Lower lobe of right lung (tissue), 2 donors: Measurements from ENCODE around the gene APMAP. TPM values are rescaled to one million over a fixed set of nuclear protein-coding genes. Genes with fewer than 3 reads are reported as not detected.

Experiments used
- ATAC-seq, 2 donors: fragments of 200-7000 bp; cut with Tn5 transposase; one replicate each; pipeline ENCODE4 v1.9.1; 2020 to 2022; ENCODE audit warnings: mild to moderate bottlenecking in 2 of 2, moderate library complexity in 2 of 2
- DNase-seq: peaks from one replicate; pipeline ENCODE4 v3.0.0-alpha.2; 2020
- H3K27ac ChIP-seq: fragments of 200-600 bp; one replicate; pipeline ENCODE4 v1.8.0; 2022
- H3K27me3 ChIP-seq: fragments of 200-600 bp; one replicate; pipeline ENCODE4 v1.8.0; 2022; ENCODE audit warnings: low read depth
- H3K36me3 ChIP-seq: fragments of 200-600 bp; one replicate; pipeline ENCODE4 v1.8.0; 2022; ENCODE audit warnings: mild to moderate bottlenecking
- H3K4me1 ChIP-seq: fragments of 200-600 bp; one replicate; pipeline ENCODE4 v1.8.0; 2022
- H3K4me3 ChIP-seq: fragments of 200-600 bp; one replicate; pipeline ENCODE4 v1.8.0; 2022; ENCODE audit warnings: mild to moderate bottlenecking
- H3K9me3 ChIP-seq: fragments of 200-600 bp; one replicate; pipeline ENCODE4 v1.8.0; 2022
- CTCF ChIP-seq: fragments of 200-600 bp; IDR thresholded peaks from one replicate; pipeline ENCODE4 v1.8.0; 2022; ENCODE audit warnings: antibody characterized with exemption, mild to moderate bottlenecking
- intact Hi-C: fragments of 100-400 bp; cut with DNase I; formaldehyde crosslinking; loops from one replicate; pipeline ENCODE4 v1.11.0; 2022
- total RNA-seq: library from RNA; stranded (reverse); fragmentation: NEBNext Ultra II Directional; extraction: Animal tissue kit (Norgen Biotek cat#: 25700); gene quantifications from one replicate; pipeline ENCODE4 v1.2.1, GENCODE V29; 2021
- donor health status: DM: no; HTN: yes; CAD: no; lungs with severe emphysema.

APMAP gene
- total RNA-seq, 1 donor from 2014 or later = 82.9 TPM

DNA sequence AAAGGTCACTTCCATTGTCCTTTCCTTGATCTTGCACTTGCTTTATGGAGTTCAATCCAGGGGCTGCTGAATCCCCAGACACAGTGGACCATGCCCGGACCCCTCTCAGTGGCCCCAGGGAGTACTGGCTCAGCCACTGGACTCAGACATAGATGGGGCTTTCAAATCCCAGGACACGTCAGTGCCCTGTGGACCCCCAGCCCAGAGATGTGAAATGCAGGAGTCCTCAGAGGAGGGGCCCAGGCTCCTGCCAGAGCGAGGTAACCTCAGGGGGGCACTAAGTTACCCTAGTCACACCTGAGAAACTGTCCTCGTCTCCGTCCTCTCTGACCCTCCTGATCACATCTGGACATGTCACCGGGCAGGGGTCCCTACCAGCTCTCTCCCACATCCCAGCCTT is 18.7 kb upstream of the APMAP start:
- no peak for DNase-seq
- H3K27ac ChIP-seq = no peak overlapping the region

DNA sequence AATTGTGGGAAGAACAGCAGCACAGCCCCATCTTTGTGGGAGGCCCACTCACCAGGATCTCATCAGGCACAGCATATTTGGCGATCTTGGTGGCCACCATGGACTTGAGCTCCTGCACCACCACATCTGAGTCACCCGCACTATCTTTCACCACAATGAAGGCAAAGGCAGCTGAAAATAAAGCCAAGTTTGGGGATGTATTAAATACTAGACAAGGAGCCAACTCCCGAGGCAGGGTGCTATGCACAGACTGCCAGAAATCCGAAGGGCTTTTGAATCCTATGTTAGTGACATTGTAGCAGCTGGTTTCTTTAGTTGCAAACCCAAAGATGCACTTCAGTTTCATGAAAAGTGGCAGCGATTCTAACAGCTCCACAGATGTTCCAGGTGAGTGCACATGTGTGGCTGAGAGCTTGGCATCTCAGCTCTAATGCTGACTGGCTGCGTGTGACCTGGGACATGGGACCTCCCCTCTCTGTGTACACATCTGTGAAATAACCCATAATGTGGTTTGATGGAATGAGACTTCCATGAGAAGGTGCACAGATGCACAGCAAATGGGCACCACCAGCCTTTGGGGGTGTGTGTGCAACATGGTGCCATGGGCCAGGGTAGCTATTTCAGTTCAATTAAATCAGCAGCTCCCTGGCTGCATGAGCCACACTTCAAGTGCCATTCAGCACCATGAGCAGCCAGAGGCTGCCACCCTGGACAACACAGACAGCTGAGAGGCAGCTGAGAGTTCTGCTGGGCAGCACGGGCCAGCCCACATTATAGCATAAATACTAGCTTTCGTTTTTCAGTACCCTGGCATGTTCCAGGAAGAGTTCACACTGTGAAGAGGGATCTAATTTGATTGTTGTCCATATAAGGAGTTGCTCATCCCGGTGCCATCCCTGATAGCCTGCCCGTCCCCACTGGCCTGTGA is 16.9 kb upstream of the APMAP start:
- TF ChIP-seq CTCF = no peak
- H3K4me1 ChIP-seq = no peaks in the 10 kb centered on the region
- H3K36me3 ChIP-seq = peaks cover 96% of the 10 kb centered on the region
- no peaks in the 10 kb centered on the region for H3K9me3 ChIP-seq
- H3K4me3 ChIP-seq = no peak overlapping the region
- no peak for DNase-seq
- no peaks in the 10 kb centered on the region for H3K27me3 ChIP-seq
- H3K27ac ChIP-seq = no peak overlapping the region
- ATAC-seq = no peak
- intact Hi-C loops = no loop called here

More for the DNA sequence above, 18.7 kb upstream of the APMAP start:
- H3K4me1 ChIP-seq = peaks cover 3% of the 10 kb centered on the region
- no peaks in the 10 kb centered on the region for H3K27me3 ChIP-seq
- no peak for ATAC-seq
- no peak overlapping the region for H3K4me3 ChIP-seq
- peaks cover 100% of the 10 kb centered on the region for H3K36me3 ChIP-seq
- no peaks in the 10 kb centered on the region for H3K9me3 ChIP-seq
- no peak for TF ChIP-seq CTCF
- intact Hi-C loops = no loop called here

GRCh38 chr20:25008388-25009217 is 16.1 kb upstream of the APMAP start:
- Histone ChIP-seq H3K27ac (no peak overlapping the region), H3K27me3 (no peaks in the 10 kb centered on the region), H3K36me3 (peaks cover 87% of the 10 kb centered on the region), H3K4me1 (no peaks in the 10 kb centered on the region), H3K9me3 (no peaks in the 10 kb centered on the region), H3K4me3 (no peak overlapping the region)
- ATAC-seq = no peak
- intact Hi-C loops = no loop called here
- DNase-seq = no peak
- no peak for TF ChIP-seq CTCF

DNA sequence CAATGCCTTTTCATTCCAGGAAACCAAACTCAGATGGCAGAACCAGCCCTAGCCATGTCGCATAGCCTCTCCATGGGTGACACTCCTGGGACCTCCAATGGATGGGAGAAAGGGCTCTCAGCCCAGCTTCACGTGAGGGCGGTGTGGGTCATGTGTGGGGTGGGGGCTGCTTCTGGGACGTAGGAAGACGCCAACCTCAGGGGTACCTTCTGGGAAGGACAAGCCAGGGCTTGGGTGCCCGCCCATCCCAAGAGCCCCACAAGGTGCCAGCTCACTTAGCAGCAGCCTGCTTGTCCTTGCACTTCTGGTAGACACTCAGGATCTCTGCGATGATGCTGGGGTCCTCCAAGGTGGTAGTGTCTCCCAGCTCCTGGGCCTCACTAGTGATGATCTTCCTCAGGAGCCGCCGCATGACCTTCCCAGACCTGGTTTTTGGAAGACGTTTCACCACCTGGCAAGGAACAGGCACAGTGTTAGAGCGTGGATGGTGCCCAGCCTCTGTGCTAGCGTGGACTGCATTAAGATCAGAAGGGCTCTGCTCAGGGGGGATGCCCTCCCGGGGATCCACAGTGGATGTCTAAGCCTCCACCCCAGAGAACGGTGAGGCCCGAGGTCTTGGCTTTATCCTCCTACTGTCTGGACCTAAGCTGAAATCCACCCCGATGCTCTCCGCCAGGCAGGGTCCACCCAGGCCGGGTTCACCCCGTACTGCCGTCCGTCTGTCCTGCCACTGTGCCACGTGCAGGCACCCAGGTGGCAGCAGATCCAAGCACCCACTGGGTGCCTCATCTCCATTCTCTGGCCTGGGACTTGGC is 15.1 kb upstream of the APMAP start:
- TF ChIP-seq CTCF = no peak
- intact Hi-C loops = no loop called here
- H3K4me1 ChIP-seq = no peaks in the 10 kb centered on the region
- ATAC-seq (no peak), DNase-seq (no peak)
- no peaks in the 10 kb centered on the region for H3K27me3 ChIP-seq
- peaks cover 78% of the 10 kb centered on the region for H3K36me3 ChIP-seq
- no peaks in the 10 kb centered on the region for H3K9me3 ChIP-seq
- no peak overlapping the region for H3K4me3 ChIP-seq
- H3K27ac ChIP-seq = no peak overlapping the region
